NCI-H2081 (cell line): ENCODE measurements around the gene EZR.
"Not testable (repeated sequence)": the region's sequence is repeated elsewhere in the genome, so short reads cannot be mapped to it uniquely, and the experiment has no call there.

Experiments
- DNase-seq, 2 experiments: peaks; one replicate each; lab custom pipeline; 2025; lab: John Stamatoyannopoulos, UW

EZR gene

GRCh38 chr6:158797331-158798310 is 21.5 kb downstream of the EZR start:
- no peak for DNase-seq

- DNase-seq, result no peak
Observed at GRCh38 chr6:158796353-158796752, 22.8 kb downstream of the EZR start.

- no peak for DNase-seq
Observed at GRCh38 chr6:158795516-158795915, 23.7 kb downstream of the EZR start.

- DNase-seq, result no peak
Observed at GRCh38 chr6:158793432-158793831, 25.7 kb downstream of the EZR start.

GRCh38 chr6:158792505-158792904 is 26.7 kb downstream of the EZR start:
- not testable (repeated sequence) for DNase-seq

GRCh38 chr6:158791274-158791855 is 27.8 kb downstream of the EZR start:
- no peak for DNase-seq

GRCh38 chr6:158789115-158789917 is 29.9 kb downstream of the EZR start:
- no peak for DNase-seq

- no peak for DNase-seq
Observed at GRCh38 chr6:158787395-158787794, 31.8 kb downstream of the EZR start.

GRCh38 chr6:158786645-158787304 is 32.4 kb downstream of the EZR start:
- DNase-seq, result no peak

GRCh38 chr6:158785036-158785435 is 34.1 kb downstream of the EZR start:
- DNase-seq, result no peak

GRCh38 chr6:158784505-158784904 is 34.7 kb downstream of the EZR start:
- DNase-seq, result no peak

GRCh38 chr6:158783851-158784250 is 35.3 kb downstream of the EZR start:
- no peak for DNase-seq

- no peak for DNase-seq
Observed at GRCh38 chr6:158783167-158783450, 36.1 kb downstream of the EZR start.

- DNase-seq, result no peak
Observed at GRCh38 chr6:158782432-158783166, 36.6 kb downstream of the EZR start.

- no peak for DNase-seq
Observed at GRCh38 chr6:158781692-158782373, 37.3 kb downstream of the EZR start.

- no peak for DNase-seq
Observed at GRCh38 chr6:158780988-158781691, 38.0 kb downstream of the EZR start.

- no peak for DNase-seq
Observed at GRCh38 chr6:158780246-158780884, 38.8 kb downstream of the EZR start.

GRCh38 chr6:158778005-158778527 is 41.1 kb downstream of the EZR start:
- no peak for DNase-seq

GRCh38 chr6:158777510-158777909 is 41.7 kb downstream of the EZR start:
- DNase-seq, result no peak

GRCh38 chr6:158776737-158777136 is 42.4 kb downstream of the EZR start:
- no peak for DNase-seq
